Natural killer cell (primary cell): ENCODE measurements around the gene PEPD. TPM values are rescaled to one million over a fixed set of nuclear protein-coding genes. Genes with fewer than 3 reads are reported as not detected.

Experiments used
- ATAC-seq, 3 donors: fragments of 150-1000 bp in 2 of 3; fragments of 200-7000 bp in 1 of 3; cut with Tn5 transposase; 1 replicate in 1 of 3; 2 replicates in 2 of 3; pipeline ENCODE4 v1.10.0; 2021; ENCODE audit warnings: mild to moderate bottlenecking in 2 of 3, moderate library complexity in 2 of 3
- DNase-seq, 2 donors: peaks; one replicate each; pipeline versions ENCODE4 v3.0.0 to v3.0.0-alpha.2; 2013 to 2021; ENCODE audit warnings: mixed read lengths in 1 of 2
- H3K27ac ChIP-seq: one replicate; pipeline ENCODE4 v1.5.1; 2013; ENCODE audit warnings: mild to moderate bottlenecking, low read length
- H3K27me3 ChIP-seq: one replicate; pipeline ENCODE4 v1.6.1; 2013; ENCODE audit warnings: low read length; ENCODE audit not compliant: control insufficient read depth, insufficient read depth
- H3K36me3 ChIP-seq: one replicate; pipeline ENCODE4 v1.6.1; 2013; ENCODE audit warnings: low read length; ENCODE audit not compliant: control insufficient read depth, insufficient read depth
- H3K4me1 ChIP-seq: one replicate; pipeline ENCODE4 v1.6.1; 2013; ENCODE audit warnings: low read length; ENCODE audit not compliant: control insufficient read depth, insufficient read depth
- H3K4me3 ChIP-seq: one replicate; pipeline ENCODE4 v1.5.1; 2013; ENCODE audit warnings: low read length
- H3K9me3 ChIP-seq: one replicate; pipeline ENCODE4 v1.6.1; 2013; ENCODE audit warnings: low read length; ENCODE audit not compliant: control insufficient read depth, insufficient read depth
- H3K27ac Mint-ChIP-seq, 2 donors: one replicate each; pipeline ENCODE4 v1.8.0; 2022; ENCODE audit warnings: mild to moderate bottlenecking in 2 of 2, mixed read lengths in 2 of 2, moderate library complexity in 1 of 2
- H3K27me3 Mint-ChIP-seq, 2 donors: one replicate each; pipeline ENCODE4 v1.8.0; 2022; ENCODE audit warnings: low read depth in 2 of 2, mixed read lengths in 2 of 2
- H3K36me3 Mint-ChIP-seq: one replicate; pipeline ENCODE4 v1.8.0; 2022; ENCODE audit warnings: mixed read lengths
- H3K4me1 Mint-ChIP-seq, 2 donors: one replicate each; pipeline ENCODE4 v1.8.0; 2022; ENCODE audit warnings: mixed read lengths in 2 of 2
- H3K4me3 Mint-ChIP-seq: one replicate; pipeline ENCODE4 v1.8.0; 2022; ENCODE audit warnings: mild to moderate bottlenecking, moderate library complexity, mixed read lengths
- H3K9me3 Mint-ChIP-seq, 2 donors: one replicate each; pipeline ENCODE4 v1.8.0; 2022; ENCODE audit warnings: mixed read lengths in 2 of 2
- WGBS: methylation state at CpG from one replicate; pipeline ENCODE4 v1.1.7; 2013; ENCODE audit warnings: missing lambda C conversion rate; ENCODE audit not compliant: insufficient coverage; 5-methylcytosine and 5-hydroxymethylcytosine counted together
- intact Hi-C: fragments of 100-400 bp; cut with micrococcal nuclease; formaldehyde crosslinking; loops from one replicate; pipeline ENCODE4 v1.14.2; 2022
- total RNA-seq, 4 donors: library from RNA; stranded (reverse); fragments of 120-200 nt in 1 of 4; gene quantifications; one replicate each; pipeline versions ENCODE4 v1.2.3 to v1.2.4, GENCODE V29; 2013 to 2022
- TF ChIP-seq, protein P1 (sequence below): fragments of 200-600 bp; IDR thresholded peaks from one replicate; pipeline ENCODE4 v1.8.0; 2022; ENCODE audit warnings: antibody characterized with exemption

The PEPD gene
- total RNA-seq, 3 donors from 2014 or later (not counting 1 experiment from before 2014, with no cell fraction given): 33.9 to 42.2 (median 40.9) TPM

DNA sequence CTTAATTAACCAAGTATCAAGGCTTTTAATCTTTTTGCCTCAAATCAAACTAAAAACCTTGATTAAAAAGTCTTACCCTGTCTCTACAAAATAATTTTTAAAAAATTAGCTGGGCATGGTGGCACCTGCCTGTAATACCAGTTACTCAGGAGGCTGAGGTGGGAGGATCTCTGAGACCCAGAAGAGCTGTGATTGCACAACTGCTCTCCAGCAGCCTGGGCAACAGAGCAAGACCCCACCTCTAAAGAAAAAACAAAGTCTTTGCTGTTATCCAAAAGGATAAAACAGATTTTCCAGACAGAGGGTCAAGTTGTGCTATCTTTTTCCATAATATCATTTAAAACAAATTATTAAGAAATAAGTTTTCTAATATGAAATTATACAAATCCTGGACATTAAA, 174.9 kb downstream of the PEPD start:
- Histone ChIP-seq H3K9me3 (no peaks in the 10 kb centered on the region), H3K27ac (no peak overlapping the region), H3K27me3 (peaks cover 6% of the 10 kb centered on the region), H3K4me3 (no peak overlapping the region), H3K4me1 (no peaks in the 10 kb centered on the region), H3K36me3 (no peaks in the 10 kb centered on the region)
- intact Hi-C loops: no loop called here
- peaks cover 17 to 49% of the 10 kb centered on the region in 2 donors for H3K27me3 Mint-ChIP-seq
- no peaks in the 10 kb centered on the region for H3K36me3 Mint-ChIP-seq
- TF ChIP-seq, protein P1, sequence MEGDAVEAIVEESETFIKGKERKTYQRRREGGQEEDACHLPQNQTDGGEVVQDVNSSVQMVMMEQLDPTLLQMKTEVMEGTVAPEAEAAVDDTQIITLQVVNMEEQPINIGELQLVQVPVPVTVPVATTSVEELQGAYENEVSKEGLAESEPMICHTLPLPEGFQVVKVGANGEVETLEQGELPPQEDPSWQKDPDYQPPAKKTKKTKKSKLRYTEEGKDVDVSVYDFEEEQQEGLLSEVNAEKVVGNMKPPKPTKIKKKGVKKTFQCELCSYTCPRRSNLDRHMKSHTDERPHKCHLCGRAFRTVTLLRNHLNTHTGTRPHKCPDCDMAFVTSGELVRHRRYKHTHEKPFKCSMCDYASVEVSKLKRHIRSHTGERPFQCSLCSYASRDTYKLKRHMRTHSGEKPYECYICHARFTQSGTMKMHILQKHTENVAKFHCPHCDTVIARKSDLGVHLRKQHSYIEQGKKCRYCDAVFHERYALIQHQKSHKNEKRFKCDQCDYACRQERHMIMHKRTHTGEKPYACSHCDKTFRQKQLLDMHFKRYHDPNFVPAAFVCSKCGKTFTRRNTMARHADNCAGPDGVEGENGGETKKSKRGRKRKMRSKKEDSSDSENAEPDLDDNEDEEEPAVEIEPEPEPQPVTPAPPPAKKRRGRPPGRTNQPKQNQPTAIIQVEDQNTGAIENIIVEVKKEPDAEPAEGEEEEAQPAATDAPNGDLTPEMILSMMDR: no peak
- no peak overlapping the region for H3K27ac Mint-ChIP-seq
- H3K4me1 Mint-ChIP-seq: no peaks in the 10 kb centered on the region
- no peaks in the 10 kb centered on the region for H3K9me3 Mint-ChIP-seq
- ATAC-seq: no peak
- no peak for DNase-seq
- no peak overlapping the region for H3K4me3 Mint-ChIP-seq

DNA sequence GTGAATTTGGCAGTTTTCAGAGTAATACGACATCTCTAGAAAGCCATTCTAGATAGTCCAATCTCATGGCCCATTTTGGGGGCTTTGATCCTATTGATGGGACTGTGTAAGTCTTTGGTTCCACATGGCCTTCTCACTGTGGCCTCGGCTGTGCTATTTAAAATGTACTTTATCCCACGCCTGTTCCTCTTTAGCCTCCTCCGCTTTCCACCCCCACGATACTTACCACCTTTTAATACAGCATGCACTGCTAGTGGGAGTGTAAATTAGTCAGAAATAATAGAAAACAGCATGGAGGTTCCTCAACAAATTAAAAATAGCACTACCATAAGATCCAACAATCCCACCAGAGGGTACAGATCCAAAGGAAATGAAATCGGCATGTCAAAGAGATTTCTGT, 176.4 kb downstream of the PEPD start:
- Histone ChIP-seq H3K27ac (no peak overlapping the region), H3K27me3 (peaks cover 10% of the 10 kb centered on the region), H3K4me1 (no peaks in the 10 kb centered on the region), H3K4me3 (no peak overlapping the region), H3K9me3 (no peaks in the 10 kb centered on the region), H3K36me3 (no peaks in the 10 kb centered on the region)
- peaks cover 19 to 47% of the 10 kb centered on the region in 2 donors for H3K27me3 Mint-ChIP-seq
- H3K9me3 Mint-ChIP-seq: no peaks in the 10 kb centered on the region
- no peak overlapping the region for H3K4me3 Mint-ChIP-seq
- H3K27ac Mint-ChIP-seq: no peak overlapping the region
- TF ChIP-seq, protein P1: no peak
- H3K4me1 Mint-ChIP-seq: no peaks in the 10 kb centered on the region
- ATAC-seq (no peak), DNase-seq (no peak)
- intact Hi-C loops: no loop called here
- WGBS: 91% methylated on average over 4 of the region's 6 CpGs
- H3K36me3 Mint-ChIP-seq: no peaks in the 10 kb centered on the region

DNA sequence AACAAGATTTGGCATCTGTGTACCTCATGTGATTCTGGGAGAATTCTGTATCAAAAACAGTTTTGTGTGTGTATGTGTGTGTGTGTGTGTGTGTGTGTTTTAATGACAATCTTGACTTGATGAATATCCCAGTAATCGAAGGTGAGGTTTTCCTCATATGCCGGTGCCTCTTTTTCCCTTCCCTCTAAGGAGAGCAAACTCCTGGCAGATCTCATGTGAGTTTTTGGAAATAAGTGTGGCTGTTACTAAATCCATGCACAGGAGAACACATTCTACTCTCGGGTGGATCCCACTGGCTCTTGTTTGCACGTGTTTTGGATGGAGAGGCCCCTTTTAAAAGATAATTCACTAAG, 177.0 kb downstream of the PEPD start:
- H3K27ac Mint-ChIP-seq: no peak overlapping the region
- no peak overlapping the region for H3K4me3 Mint-ChIP-seq
- H3K9me3 Mint-ChIP-seq: no peaks in the 10 kb centered on the region
- H3K4me1 ChIP-seq: no peaks in the 10 kb centered on the region
- H3K9me3 ChIP-seq: no peaks in the 10 kb centered on the region
- H3K36me3 Mint-ChIP-seq: no peaks in the 10 kb centered on the region
- peaks cover 19 to 42% of the 10 kb centered on the region in 2 donors for H3K27me3 Mint-ChIP-seq
- H3K27me3 ChIP-seq: peaks cover 10% of the 10 kb centered on the region
- 67% methylated on average over 4 of the region's 4 CpGs for WGBS
- intact Hi-C loops: no loop called here
- H3K36me3 ChIP-seq: no peaks in the 10 kb centered on the region
- no peak for ATAC-seq
- TF ChIP-seq, protein P1: no peak
- no peak overlapping the region for H3K4me3 ChIP-seq
- no peak overlapping the region for H3K27ac ChIP-seq
- no peaks in the 10 kb centered on the region for H3K4me1 Mint-ChIP-seq
- DNase-seq: no peak

DNA sequence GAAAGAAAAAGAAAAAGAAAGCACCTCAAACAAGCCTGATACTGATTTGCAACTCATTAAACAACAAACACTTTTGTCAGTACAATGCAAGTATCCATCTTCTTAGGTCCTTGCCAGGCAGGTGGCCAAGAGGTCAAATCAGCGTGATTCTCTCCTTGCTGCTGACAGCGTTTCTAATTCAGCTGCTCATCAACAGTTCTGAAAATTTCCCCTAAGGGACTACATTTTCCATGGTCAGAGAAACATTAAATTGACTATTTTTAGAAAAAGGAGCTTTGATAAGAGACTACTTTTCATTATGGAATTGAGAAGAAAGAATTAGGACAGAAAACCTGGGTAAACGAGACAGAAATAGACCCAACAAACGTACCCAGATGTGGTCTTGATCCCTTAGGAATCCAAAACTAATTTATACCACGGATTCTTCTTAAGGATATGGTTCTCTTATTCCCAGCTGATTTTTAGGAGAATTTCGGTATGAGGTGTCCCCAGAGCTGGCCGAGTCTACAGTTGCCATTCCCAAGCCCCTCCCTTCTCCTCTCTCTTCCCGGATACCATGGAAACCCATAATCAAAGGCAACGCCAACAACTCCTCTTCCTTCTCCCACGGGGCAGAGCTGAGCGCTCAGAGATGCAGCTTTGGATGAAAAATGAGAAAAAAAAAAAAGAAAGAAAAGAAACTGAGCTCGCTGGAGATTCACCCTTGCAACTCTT, 177.6 kb downstream of the PEPD start:
- Mint-ChIP-seq H3K9me3 (no peaks in the 10 kb centered on the region), H3K27ac (no peak overlapping the region), H3K27me3 (peaks cover 22 to 46% of the 10 kb centered on the region in 2 donors), H3K4me1 (no peaks in the 10 kb centered on the region), H3K36me3 (no peaks in the 10 kb centered on the region), H3K4me3 (no peak overlapping the region)
- DNase-seq (no peak), ATAC-seq (no peak)
- intact Hi-C loops: no loop called here
- H3K36me3 ChIP-seq: no peaks in the 10 kb centered on the region
- TF ChIP-seq, protein P1: no peak
- no peak overlapping the region for H3K4me3 ChIP-seq
- no peak overlapping the region for H3K27ac ChIP-seq
- no peaks in the 10 kb centered on the region for H3K9me3 ChIP-seq
- WGBS: 49% methylated on average over 12 of the region's 12 CpGs
- no peaks in the 10 kb centered on the region for H3K4me1 ChIP-seq
- H3K27me3 ChIP-seq: peaks cover 13% of the 10 kb centered on the region
